Keratinocyte (primary cell): ENCODE data around the gene ERF. TPM values are rescaled to one million over a fixed set of nuclear protein-coding genes. Genes with fewer than 3 reads are reported as not detected.
A peak's percentile ranks its signal among the peaks of the same experiment; 100 is the strongest.

Source experiments
- DNase-seq: peaks from one replicate; pipeline ENCODE4 v3.0.0-alpha.2; 2011; ENCODE audit warnings: low read depth, missing footprints, low spot score
- FAIRE-seq: peaks from 2 replicates; lab custom pipeline; 2011; peaks lifted over from hg19 to GRCh38; lab: Jason Lieb, UNC
- H2AFZ ChIP-seq: 2 replicates; pipeline ENCODE4 v1.6.0; 2012; ENCODE audit warnings: low read length, control low read depth, inconsistent platforms; ENCODE audit not compliant: control insufficient read depth
- H3K27ac ChIP-seq: 2 replicates; pipeline ENCODE4 v1.5.1; 2011; ENCODE audit warnings: low read length; ENCODE audit not compliant: control insufficient read depth, insufficient read depth
- H3K27me3 ChIP-seq: 3 replicates; pipeline ENCODE4 v1.6.0; 2011; ENCODE audit warnings: low read length; ENCODE audit not compliant: control insufficient read depth, insufficient read depth; ENCODE audit errors: extremely low read depth
- H3K36me3 ChIP-seq, 2 experiments: 2 replicates in 1 of 2; 3 replicates in 1 of 2; pipeline ENCODE4 v1.5.1; 2011; ENCODE audit warnings: low read length in 2 of 2, mild to moderate bottlenecking in 1 of 2; ENCODE audit not compliant: control insufficient read depth in 2 of 2, insufficient read depth in 2 of 2; ENCODE audit errors: extremely low read depth in 1 of 2
- H3K4me1 ChIP-seq: 3 replicates; pipeline ENCODE4 v1.5.1; 2011; ENCODE audit warnings: low read length; ENCODE audit not compliant: control insufficient read depth, insufficient read depth; ENCODE audit errors: extremely low read depth
- H3K4me2 ChIP-seq: 3 replicates; pipeline ENCODE4 v1.6.0; 2011; ENCODE audit warnings: low read depth, low read length; ENCODE audit not compliant: control insufficient read depth, insufficient read depth; ENCODE audit errors: extremely low read depth
- H3K4me3 ChIP-seq, 3 experiments: fragments of 200-600 bp in 1 of 3; sonication (generic) in 1 of 3; 2 replicates in 2 of 3; 3 replicates in 1 of 3; pipeline ENCODE4 v1.5.1; 2011 to 2016; ENCODE audit warnings: low read length in 3 of 3, mild to moderate bottlenecking in 3 of 3, control low read depth in 2 of 3, inconsistent platforms in 1 of 3, low read depth in 1 of 3, mixed read lengths in 1 of 3, mixed run types in 1 of 3, moderate library complexity in 1 of 3; ENCODE audit not compliant: control insufficient read depth in 2 of 3, insufficient read depth in 2 of 3; ENCODE audit errors: extremely low read depth in 1 of 3
- H3K79me2 ChIP-seq: 2 replicates; pipeline ENCODE4 v1.6.0; 2012; ENCODE audit warnings: low read length; ENCODE audit not compliant: control insufficient read depth, insufficient read depth
- H3K9ac ChIP-seq: 3 replicates; pipeline ENCODE4 v1.6.0; 2011; ENCODE audit warnings: low read length; ENCODE audit not compliant: control insufficient read depth, insufficient read depth; ENCODE audit errors: extremely low read depth
- H3K9me1 ChIP-seq: 3 replicates; pipeline ENCODE4 v1.6.0; 2011; ENCODE audit warnings: low read length; ENCODE audit not compliant: control insufficient read depth, insufficient read depth; ENCODE audit errors: extremely low read depth
- H3K9me3 ChIP-seq: 2 replicates; pipeline ENCODE4 v1.5.1; 2012; ENCODE audit warnings: low read depth, low read length; ENCODE audit not compliant: control insufficient read depth
- H4K20me1 ChIP-seq: 3 replicates; pipeline ENCODE4 v1.6.0; 2011; ENCODE audit warnings: low read length; ENCODE audit not compliant: control insufficient read depth, insufficient read depth; ENCODE audit errors: extremely low read depth
- CTCF ChIP-seq, 3 experiments: IDR thresholded peaks in 1 of 3; conservative IDR thresholded peaks in 1 of 3; optimal IDR thresholded peaks in 1 of 3; 2 replicates in 2 of 3; 3 replicates in 1 of 3; pipeline versions ENCODE3 to v1.5.1; 2011; ENCODE audit warnings: low read length in 3 of 3, mild to moderate bottlenecking in 3 of 3, moderate library complexity in 2 of 3, control low read depth in 1 of 3, inconsistent platforms in 1 of 3; ENCODE audit not compliant: insufficient read depth in 2 of 3; ENCODE audit errors: extremely low read depth in 1 of 3
- EZH2 ChIP-seq: IDR thresholded peaks from one replicate; pipeline ENCODE4 v1.6.1; 2012; ENCODE audit warnings: inconsistent platforms, mild to moderate bottlenecking, low read length, moderate library complexity
- dilution Hi-C: fragments of 300-500 bp; cut with MboI; formaldehyde crosslinking; loops from one replicate; pipeline ENCODE4 v1.7.0; 2020; ENCODE audit warnings: low sequenced_read_pairs; ENCODE audit not compliant: extremely low pct_ligation_motif_present
- polyA plus RNA-seq, 5 experiments: library from polyadenylated mRNA; depleted of rRNA in 3 of 5; stranded (reverse) in 3 of 5; stranded (forward) in 1 of 5; unstranded in 1 of 5; fragments of >200 nt; gene quantifications; 1 replicate in 1 of 5; 2 replicates in 3 of 5; 3 replicates in 1 of 5; pipeline versions ENCODE4 v1.2.1 to v1.2.3, GENCODE V29; 2011 to 2012; ENCODE audit warnings: missing spikeins in 2 of 5, low read depth in 1 of 5, low replicate concordance in 1 of 5

Gene ERF
- polyA plus RNA-seq, 1 donor (not counting 4 experiments of a cell fraction or from before 2014, with no cell fraction given) = 83.5 TPM

- dilution Hi-C loops = no loop called here
- peak overlapping the region; percentile 72 for H3K4me2 ChIP-seq
- no peak for FAIRE-seq
Observed at GRCh38 chr19:42282819-42283187, 27.9 kb upstream of the ERF start.

GRCh38 chr19:42281827-42282762 lies 27.2 kb upstream of the ERF start:
- dilution Hi-C loops = no loop called here
- no peak overlapping the region for H3K4me3 ChIP-seq

More at GRCh38 chr19:42282819-42283187, 27.9 kb upstream of the ERF start:
- H3K9me1 ChIP-seq = peaks cover 3% of the 10 kb centered on the region
- peak overlapping the region; percentile 62 for H3K9ac ChIP-seq
- no peaks in the 10 kb centered on the region for H4K20me1 ChIP-seq
- H2AFZ ChIP-seq = no peak overlapping the region
- no peaks in the 10 kb centered on the region for H3K27me3 ChIP-seq
- no peak for TF ChIP-seq CTCF (optimal IDR thresholded peaks at IDR 0.05 in 1 of 3, IDR thresholded peaks at IDR 0.05 in 1 of 3, conservative IDR thresholded peaks at IDR 0.05 in 1 of 3; ENCODE audit: extremely low read depth in 1 of 3, insufficient read depth in 2 of 3, low read length in 3 of 3)
- TF ChIP-seq EZH2 = no peak
- H3K27ac ChIP-seq = peak overlapping the region; percentile 79
- H3K79me2 ChIP-seq = peaks cover 36% of the 10 kb centered on the region
- no peak overlapping the region for H3K4me3 ChIP-seq
- no peak for DNase-seq
- H3K36me3 ChIP-seq = peaks cover 5 to 18% of the 10 kb centered on the region in 2 experiments
- no peaks in the 10 kb centered on the region for H3K9me3 ChIP-seq
- peaks cover 59% of the 10 kb centered on the region for H3K4me1 ChIP-seq

More at GRCh38 chr19:42281827-42282762, 27.2 kb upstream of the ERF start:
- Histone ChIP-seq H4K20me1 (no peaks in the 10 kb centered on the region), H3K4me1 (peaks cover 66% of the 10 kb centered on the region), H3K9me3 (no peaks in the 10 kb centered on the region), H3K79me2 (peaks cover 36% of the 10 kb centered on the region), H3K27ac (peak overlapping the region; percentile 55), H3K4me2 (peak overlapping the region; percentile 71), H3K27me3 (no peaks in the 10 kb centered on the region), H3K9me1 (peaks cover 3% of the 10 kb centered on the region), H3K9ac (peak overlapping the region; percentile 2), H2AFZ (no peak overlapping the region), H3K36me3 (peaks cover 2 to 16% of the 10 kb centered on the region in 2 experiments)
- DNase-seq (no peak), FAIRE-seq (peak; percentile 43)
- TF ChIP-seq CTCF (optimal IDR thresholded peaks at IDR 0.05 in 1 of 3, IDR thresholded peaks at IDR 0.05 in 1 of 3, conservative IDR thresholded peaks at IDR 0.05 in 1 of 3; ENCODE audit: extremely low read depth in 1 of 3, insufficient read depth in 2 of 3, low read length in 3 of 3) (no peak), EZH2 (no peak)
